NK-92 (cell line): ENCODE measurements around the gene MTA3.
"Not testable (repeated sequence)": the region's sequence is repeated elsewhere in the genome, so short reads cannot be mapped to it uniquely, and the experiment has no call there.

Experiments used
- DNase-seq: peaks from one replicate; lab custom pipeline; 2025; ENCODE audit not compliant: unreplicated experiment; lab: John Stamatoyannopoulos, UW

Gene MTA3

DNA sequence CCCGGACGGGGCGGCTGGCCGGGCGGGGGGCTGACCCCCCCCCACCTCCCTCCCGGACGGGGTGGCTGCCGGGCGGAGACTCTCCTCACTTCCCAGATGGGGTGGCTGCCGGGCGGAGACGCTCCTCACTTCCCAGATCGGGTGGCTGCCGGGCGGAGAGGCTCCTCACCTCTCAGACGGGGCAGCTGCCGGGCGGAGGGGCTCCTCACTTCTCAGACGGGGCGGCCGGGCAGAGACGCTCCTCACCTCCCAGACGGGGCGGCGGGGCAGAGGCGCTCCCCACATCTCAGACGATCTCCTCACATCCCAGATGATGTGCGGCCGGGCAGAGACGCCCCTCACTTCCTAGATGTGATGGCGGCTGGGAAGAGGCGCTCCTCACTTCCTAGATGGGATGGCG is 37.7 kb downstream of the MTA3 start:
- not testable (repeated sequence) for DNase-seq

- DNase-seq, result no peak
These were observed 38.7 kb downstream of the MTA3 start for GRCh38 chr2:42607101-42607637.

GRCh38 chr2:42613281-42614064 is 45.0 kb downstream of the MTA3 start:
- DNase-seq, result no peak

DNA sequence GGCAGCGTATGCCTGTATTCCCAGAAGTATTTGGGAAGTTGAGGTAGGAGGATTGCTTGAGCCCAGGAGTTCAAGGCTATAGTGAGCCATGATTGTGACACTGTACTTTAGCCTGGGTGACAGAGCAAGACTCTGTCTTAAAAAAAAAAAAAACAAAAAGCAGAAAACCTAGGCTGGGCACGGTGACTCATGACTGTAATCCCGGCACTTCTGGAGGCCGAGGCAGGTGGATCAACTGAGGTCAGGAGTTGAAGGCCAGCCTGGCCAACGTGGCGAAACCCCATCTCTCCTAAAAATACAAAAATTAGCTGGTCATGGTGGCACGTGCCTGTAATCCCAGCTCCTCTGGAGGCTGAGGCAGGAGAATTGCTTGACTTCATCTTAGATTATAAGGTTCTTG is 46.4 kb downstream of the MTA3 start:
- DNase-seq, result no peak

- no peak for DNase-seq
These were observed 49.7 kb downstream of the MTA3 start for GRCh38 chr2:42618116-42618515.

- no peak for DNase-seq
These were observed 50.5 kb downstream of the MTA3 start for GRCh38 chr2:42618972-42619371.

- DNase-seq, result not testable (repeated sequence)
These were observed 53.2 kb downstream of the MTA3 start for GRCh38 chr2:42621626-42622025.

DNA sequence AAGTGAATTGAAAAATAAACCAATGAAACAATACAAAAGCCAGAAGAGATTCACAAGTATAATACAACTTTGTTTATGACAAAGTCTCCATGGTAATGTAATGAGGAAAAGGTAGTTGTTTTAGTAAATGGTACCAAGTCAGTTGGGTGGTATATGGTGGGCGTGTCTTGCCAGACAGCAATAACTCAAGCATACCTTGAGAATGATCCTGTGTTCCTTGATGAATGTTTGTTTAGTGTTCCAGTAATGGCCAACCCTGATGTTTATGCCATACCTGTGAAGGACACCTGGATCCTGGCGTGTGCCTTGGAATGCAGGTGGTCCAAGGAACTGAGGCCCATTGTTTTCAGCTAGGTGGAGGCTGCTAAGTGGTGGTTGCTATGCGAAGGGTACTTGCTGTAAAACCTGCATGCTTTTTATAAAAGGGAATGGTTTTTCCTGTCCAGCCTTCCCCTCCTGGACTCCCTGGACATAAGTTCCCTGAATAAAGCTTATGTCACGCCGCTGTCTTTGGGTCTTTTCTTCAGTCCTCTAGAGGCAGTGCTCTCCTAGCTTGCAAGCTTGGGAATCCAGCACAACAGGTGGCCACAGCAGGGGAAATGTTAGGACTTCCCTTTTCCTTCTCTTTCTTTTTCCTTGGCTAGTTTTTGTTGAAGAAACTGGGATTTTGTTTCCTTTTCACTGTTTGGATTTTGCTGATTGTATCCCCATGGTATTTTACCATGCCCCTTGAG is 54.7 kb downstream of the MTA3 start:
- DNase-seq, result no peak

DNA sequence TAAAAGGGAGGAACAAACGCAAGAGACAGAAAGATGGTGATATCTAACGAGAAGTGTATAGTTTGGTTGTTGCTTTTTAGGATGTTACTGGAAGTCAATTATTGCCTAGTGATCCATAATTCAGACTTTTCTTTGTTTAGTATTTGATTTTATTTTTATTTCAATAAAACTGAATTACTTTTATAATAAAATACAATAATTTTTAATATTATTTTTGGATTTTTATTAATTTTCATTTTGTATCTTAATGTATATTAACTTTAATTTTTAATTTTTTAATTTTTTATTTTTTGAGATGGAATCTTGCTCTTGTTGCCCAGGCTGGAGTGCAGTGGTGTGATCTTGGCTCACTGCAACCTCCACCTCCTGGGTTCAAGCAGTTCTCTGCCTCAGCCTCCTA is 55.6 kb downstream of the MTA3 start:
- no peak for DNase-seq

GRCh38 chr2:42628024-42628423 is 59.6 kb downstream of the MTA3 start:
- not testable (repeated sequence) for DNase-seq

DNA sequence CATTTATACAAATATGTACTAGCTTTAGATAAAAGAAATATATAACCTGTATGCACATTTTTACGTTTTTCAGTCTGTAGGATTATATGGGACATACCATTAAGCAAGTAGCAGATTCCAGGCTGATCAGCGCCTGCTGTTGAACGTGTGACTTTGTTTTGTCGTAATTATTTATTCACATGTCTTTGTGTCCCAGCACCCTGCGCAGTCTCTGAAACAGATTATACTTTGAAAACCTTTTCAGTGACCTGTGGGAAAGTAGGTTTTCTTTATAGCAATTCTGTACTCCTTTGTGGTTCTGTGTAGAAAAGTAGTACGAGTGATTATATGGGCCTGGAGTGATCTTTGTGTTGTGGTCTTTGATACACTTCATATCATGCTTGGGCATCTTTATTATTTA is 68.5 kb downstream of the MTA3 start:
- DNase-seq, result no peak

DNA sequence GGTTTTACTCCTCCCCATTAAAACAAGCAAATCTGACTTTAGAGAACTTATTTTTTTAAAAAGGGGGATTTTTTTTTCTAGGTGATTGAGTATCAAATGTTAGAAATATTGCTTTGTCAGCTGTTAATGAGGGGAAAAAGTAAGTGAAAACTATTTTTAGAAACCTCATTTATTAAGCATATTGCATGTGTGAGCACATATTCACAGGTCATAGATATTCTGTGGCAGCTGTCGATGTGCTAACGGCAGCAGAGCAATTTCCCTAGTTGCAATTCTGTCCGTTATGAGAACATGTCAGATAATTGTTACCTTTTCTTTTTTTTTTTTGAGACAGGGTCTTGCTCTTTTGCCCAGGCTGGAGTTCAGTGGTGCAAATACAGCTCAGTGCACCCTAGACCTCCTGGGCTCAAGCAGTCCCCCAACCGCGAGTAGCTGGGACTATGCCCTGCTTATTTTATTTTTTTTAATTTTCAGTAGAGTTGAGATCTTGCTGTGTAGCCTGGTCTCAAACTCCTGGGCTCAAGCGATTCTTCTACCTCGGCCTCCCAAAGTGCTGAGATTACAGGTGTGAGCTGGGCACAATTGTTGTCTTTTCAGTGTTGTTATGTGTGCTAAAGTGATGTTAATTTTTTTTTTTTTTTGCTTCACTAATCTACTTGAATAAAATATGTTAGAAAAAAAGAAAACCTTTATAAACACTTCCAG is 69.8 kb downstream of the MTA3 start:
- DNase-seq, result no peak

GRCh38 chr2:42639340-42640077 is 71.1 kb downstream of the MTA3 start:
- DNase-seq, result no peak

DNA sequence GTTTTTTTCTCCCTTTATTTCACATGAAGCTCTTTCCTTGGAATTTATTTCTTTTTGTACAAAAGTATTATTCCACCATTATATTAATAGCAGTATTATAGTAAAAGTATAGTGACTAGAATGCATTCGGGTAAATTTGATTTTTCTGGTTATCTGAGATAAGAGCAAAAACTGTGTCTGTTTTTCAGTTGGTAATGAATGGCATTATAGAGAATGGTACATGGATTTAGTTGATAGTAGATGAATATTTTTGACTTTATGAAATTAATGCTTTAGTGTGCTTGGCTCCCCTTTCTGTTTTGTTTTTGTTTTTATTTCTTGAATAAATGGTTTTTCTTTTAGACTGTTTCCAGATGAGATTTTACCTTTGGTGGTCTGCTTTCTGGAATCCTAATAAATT is 71.8 kb downstream of the MTA3 start:
- DNase-seq, result no peak

GRCh38 chr2:42642371-42642770 is 73.9 kb downstream of the MTA3 start:
- not testable (repeated sequence) for DNase-seq

- no peak for DNase-seq
These were observed 77.1 kb downstream of the MTA3 start for GRCh38 chr2:42645551-42645950.

DNA sequence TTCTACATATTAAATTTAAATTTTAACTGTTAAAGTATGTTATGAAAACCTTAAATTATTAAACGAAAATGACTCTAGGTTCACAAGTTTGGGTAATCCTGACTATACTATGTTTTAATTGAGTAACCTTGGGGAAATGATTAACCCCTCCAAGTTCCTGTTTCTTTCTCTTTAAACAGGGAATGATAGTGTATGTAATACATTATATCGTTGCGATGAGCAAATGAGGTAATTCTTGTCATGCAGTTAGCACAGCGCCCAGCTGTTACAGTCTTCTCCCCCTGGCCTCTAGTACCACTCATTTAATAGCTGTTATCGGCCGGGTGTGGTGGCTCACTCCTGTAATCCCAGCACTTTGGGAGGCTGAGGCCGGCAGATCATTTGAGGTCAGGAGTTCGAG is 80.4 kb downstream of the MTA3 start:
- DNase-seq, result no peak

- no peak for DNase-seq
These were observed 82.6 kb downstream of the MTA3 start for GRCh38 chr2:42651057-42651456.

DNA sequence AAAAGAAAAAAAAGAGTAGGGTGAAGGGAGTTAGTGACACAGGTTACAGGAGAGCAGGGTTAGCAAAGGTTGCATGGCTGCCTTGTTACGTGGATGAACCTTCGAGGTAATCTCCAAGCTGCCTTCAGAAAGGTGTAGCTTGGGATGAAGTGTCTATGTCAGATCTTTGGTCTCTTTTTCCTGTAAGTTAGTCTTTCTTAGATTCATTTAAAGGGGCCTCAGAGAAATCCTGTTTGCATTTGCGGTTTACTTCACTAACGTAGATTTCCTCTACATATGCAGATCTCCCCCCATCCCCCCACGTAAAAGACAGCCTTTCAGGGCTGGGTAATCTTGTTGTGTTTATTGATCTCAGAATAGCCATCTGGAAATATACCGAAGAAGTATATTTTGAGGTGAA is 83.7 kb downstream of the MTA3 start:
- no peak for DNase-seq

- DNase-seq, result no peak
These were observed 84.6 kb downstream of the MTA3 start for GRCh38 chr2:42653039-42653438.

- DNase-seq, result no peak
These were observed 85.5 kb downstream of the MTA3 start for GRCh38 chr2:42653908-42654445.
